ENCODE results near the gene KISS1R. TPM values are rescaled to one million over a fixed set of nuclear protein-coding genes. Genes with fewer than 3 reads are reported as not detected.

The KISS1R gene
- polyA plus RNA-seq, 2 donors: 0.01 TPM; not detected in 1

- WGBS, 2 donors: 84 to 88% methylated on average over 8 of the region's 8 CpGs
- H3K36me3 ChIP-seq (ENCODE audit: control insufficient read depth in 2 of 2, insufficient read depth in 2 of 2, low read length in 1 of 2): peaks cover 0 to 8% of the 10 kb centered on the region in 2 donors
These were observed 12.6 kb upstream of the KISS1R start for GRCh38 chr19:904545-904944.

GRCh38 chr19:906480-906879 lies 10.7 kb upstream of the KISS1R start:
- H3K27me3 ChIP-seq (ENCODE audit: control insufficient read depth in 1 of 2, insufficient read depth in 2 of 2, low read length in 2 of 2): no peaks in the 10 kb centered on the region
- peaks cover 0 to 5% of the 10 kb centered on the region in 2 donors for H3K36me3 ChIP-seq (ENCODE audit: control insufficient read depth in 2 of 2, insufficient read depth in 2 of 2, low read length in 1 of 2)
- H3K9me3 ChIP-seq (ENCODE audit: control insufficient read depth in 2 of 2, insufficient read depth in 1 of 2, low read depth in 1 of 2, low read length in 1 of 2): no peaks in the 10 kb centered on the region
- H3K4me1 ChIP-seq (ENCODE audit: control insufficient read depth in 2 of 2, insufficient read depth in 2 of 2, low read length in 1 of 2): peaks cover 2 to 8% of the 10 kb centered on the region in 2 donors
- H3K4me3 ChIP-seq (ENCODE audit: low read depth in 1 of 2, low read length in 2 of 2): no peak overlapping the region
- no peak overlapping the region for H3K27ac ChIP-seq (ENCODE audit: low read depth in 2 of 2, low read length in 1 of 2)
- WGBS, 2 donors: 94% methylated on average over 7 of the region's 7 CpGs

More at GRCh38 chr19:904545-904944, 12.6 kb upstream of the KISS1R start:
- no peak overlapping the region for H3K27ac ChIP-seq (ENCODE audit: low read depth in 2 of 2, low read length in 1 of 2)
- H3K9me3 ChIP-seq (ENCODE audit: control insufficient read depth in 2 of 2, insufficient read depth in 1 of 2, low read depth in 1 of 2, low read length in 1 of 2): no peaks in the 10 kb centered on the region
- no peak overlapping the region for H3K4me3 ChIP-seq (ENCODE audit: low read depth in 1 of 2, low read length in 2 of 2)
- H3K4me1 ChIP-seq (ENCODE audit: control insufficient read depth in 2 of 2, insufficient read depth in 2 of 2, low read length in 1 of 2): peaks cover 2 to 8% of the 10 kb centered on the region in 2 donors
- no peaks in the 10 kb centered on the region for H3K27me3 ChIP-seq (ENCODE audit: control insufficient read depth in 1 of 2, insufficient read depth in 2 of 2, low read length in 2 of 2)

GRCh38 chr19:907183-907853 lies 9.8 kb upstream of the KISS1R start:
- Histone ChIP-seq H3K27me3 (ENCODE audit: control insufficient read depth in 1 of 2, insufficient read depth in 2 of 2, low read length in 2 of 2) (no peaks in the 10 kb centered on the region), H3K9me3 (ENCODE audit: control insufficient read depth in 2 of 2, insufficient read depth in 1 of 2, low read depth in 1 of 2, low read length in 1 of 2) (no peaks in the 10 kb centered on the region), H3K27ac (ENCODE audit: low read depth in 2 of 2, low read length in 1 of 2) (peak overlapping the region in 1 of 2 donors; percentile 38), H3K36me3 (ENCODE audit: control insufficient read depth in 2 of 2, insufficient read depth in 2 of 2, low read length in 1 of 2) (peaks cover 0 to 2% of the 10 kb centered on the region in 2 donors), H3K4me3 (ENCODE audit: low read depth in 1 of 2, low read length in 2 of 2) (no peak overlapping the region), H3K4me1 (ENCODE audit: control insufficient read depth in 2 of 2, insufficient read depth in 2 of 2, low read length in 1 of 2) (peaks cover 2 to 8% of the 10 kb centered on the region in 2 donors)
- WGBS, 2 donors: 74 to 79% methylated on average over 14 of the region's 14 CpGs

GRCh38 chr19:911197-912033 lies 5.7 kb upstream of the KISS1R start:
- Histone ChIP-seq H3K27ac (ENCODE audit: low read depth in 2 of 2, low read length in 1 of 2) (peak overlapping the region; percentile 21 to 27), H3K9me3 (ENCODE audit: control insufficient read depth in 2 of 2, insufficient read depth in 1 of 2, low read depth in 1 of 2, low read length in 1 of 2) (no peaks in the 10 kb centered on the region), H3K4me3 (ENCODE audit: low read depth in 1 of 2, low read length in 2 of 2) (peak overlapping the region; percentile 16 to 85), H3K27me3 (ENCODE audit: control insufficient read depth in 1 of 2, insufficient read depth in 2 of 2, low read length in 2 of 2) (no peaks in the 10 kb centered on the region), H3K36me3 (ENCODE audit: control insufficient read depth in 2 of 2, insufficient read depth in 2 of 2, low read length in 1 of 2) (peaks cover 0 to 2% of the 10 kb centered on the region in 2 donors), H3K4me1 (ENCODE audit: control insufficient read depth in 2 of 2, insufficient read depth in 2 of 2, low read length in 1 of 2) (peaks cover 0 to 7% of the 10 kb centered on the region in 2 donors)
- WGBS, 2 donors: 81 to 84% methylated on average over 54 of the region's 54 CpGs

- H3K36me3 ChIP-seq (ENCODE audit: control insufficient read depth in 2 of 2, insufficient read depth in 2 of 2, low read length in 1 of 2): peaks cover 0 to 2% of the 10 kb centered on the region in 2 donors
- peak overlapping the region; percentile 88 to 92 for H3K27ac ChIP-seq (ENCODE audit: low read depth in 2 of 2, low read length in 1 of 2)
- WGBS, 2 donors: 3 to 4% methylated on average over 50 to 59 of the region's 69 CpGs
- peaks cover 0 to 6% of the 10 kb centered on the region in 2 donors for H3K27me3 ChIP-seq (ENCODE audit: control insufficient read depth in 1 of 2, insufficient read depth in 2 of 2, low read length in 2 of 2)
- H3K4me1 ChIP-seq (ENCODE audit: control insufficient read depth in 2 of 2, insufficient read depth in 2 of 2, low read length in 1 of 2): peaks cover 6 to 12% of the 10 kb centered on the region in 2 donors
- no peaks in the 10 kb centered on the region for H3K9me3 ChIP-seq (ENCODE audit: control insufficient read depth in 2 of 2, insufficient read depth in 1 of 2, low read depth in 1 of 2, low read length in 1 of 2)
- H3K4me3 ChIP-seq (ENCODE audit: low read depth in 1 of 2, low read length in 2 of 2): peak overlapping the region; percentile 67 to 85
These were observed 4.7 kb upstream of the KISS1R start for GRCh38 chr19:912181-913079.

- H3K4me1 ChIP-seq (ENCODE audit: control insufficient read depth in 2 of 2, insufficient read depth in 2 of 2, low read length in 1 of 2): peaks cover 7 to 14% of the 10 kb centered on the region in 2 donors
- peak within 1 kb of the TSS; percentile 67 to 85 for H3K4me3 ChIP-seq (ENCODE audit: low read depth in 1 of 2, low read length in 2 of 2)
- peak within 1 kb of the TSS; percentile 92 to 95 for H3K27ac ChIP-seq (ENCODE audit: low read depth in 2 of 2, low read length in 1 of 2)
- 1% methylated on average over 62 to 72 of the region's 76 CpGs for whole genome bisulfite sequencing, 2 donors
- H3K27me3 ChIP-seq (ENCODE audit: control insufficient read depth in 1 of 2, insufficient read depth in 2 of 2, low read length in 2 of 2): peaks cover 0 to 10% of the 10 kb centered on the region in 2 donors
- H3K9me3 ChIP-seq (ENCODE audit: control insufficient read depth in 2 of 2, insufficient read depth in 1 of 2, low read depth in 1 of 2, low read length in 1 of 2): no peaks in the 10 kb centered on the region
- peaks cover 0 to 2% of the 10 kb centered on the region in 2 donors for H3K36me3 ChIP-seq (ENCODE audit: control insufficient read depth in 2 of 2, insufficient read depth in 2 of 2, low read length in 1 of 2)
These were observed 3.9 kb upstream of the KISS1R start, which contains the start of gene R3HDM4 for GRCh38 chr19:913080-913748. R3HDM4 (minus strand) TSS chr19:913219; CDS start chr19:913157, 62 bp downstream.

GRCh38 chr19:916645-917322 lies 349 bp upstream of the KISS1R start:
- H3K4me3 ChIP-seq (ENCODE audit: low read depth in 1 of 2, low read length in 2 of 2): peak overlapping the region in 1 of 2 donors; percentile 21
- 19 to 23% methylated on average over 30 to 35 of the region's 35 CpGs for WGBS, 2 donors

GRCh38 chr19:918152-918437 lies 962 bp downstream of the KISS1R start:
- no peak overlapping the region for H3K27ac ChIP-seq (ENCODE audit: low read depth in 2 of 2, low read length in 1 of 2)
- no peak overlapping the region for H3K4me3 ChIP-seq (ENCODE audit: low read depth in 1 of 2, low read length in 2 of 2)
- H3K36me3 ChIP-seq (ENCODE audit: control insufficient read depth in 2 of 2, insufficient read depth in 2 of 2, low read length in 1 of 2): no peaks in the 10 kb centered on the region
- H3K27me3 ChIP-seq (ENCODE audit: control insufficient read depth in 1 of 2, insufficient read depth in 2 of 2, low read length in 2 of 2): peaks cover 0 to 17% of the 10 kb centered on the region in 2 donors
- H3K9me3 ChIP-seq (ENCODE audit: control insufficient read depth in 2 of 2, insufficient read depth in 1 of 2, low read depth in 1 of 2, low read length in 1 of 2): no peaks in the 10 kb centered on the region
- WGBS, 2 donors: 2 to 5% methylated on average over 12 of the region's 12 CpGs
- H3K4me1 ChIP-seq (ENCODE audit: control insufficient read depth in 2 of 2, insufficient read depth in 2 of 2, low read length in 1 of 2): peaks cover 12 to 19% of the 10 kb centered on the region in 2 donors

More at GRCh38 chr19:916645-917322, 349 bp upstream of the KISS1R start:
- peaks cover 0 to 17% of the 10 kb centered on the region in 2 donors for H3K27me3 ChIP-seq (ENCODE audit: control insufficient read depth in 1 of 2, insufficient read depth in 2 of 2, low read length in 2 of 2)
- no peaks in the 10 kb centered on the region for H3K9me3 ChIP-seq (ENCODE audit: control insufficient read depth in 2 of 2, insufficient read depth in 1 of 2, low read depth in 1 of 2, low read length in 1 of 2)
- H3K4me1 ChIP-seq (ENCODE audit: control insufficient read depth in 2 of 2, insufficient read depth in 2 of 2, low read length in 1 of 2): peaks cover 12 to 19% of the 10 kb centered on the region in 2 donors
- no peaks in the 10 kb centered on the region for H3K36me3 ChIP-seq (ENCODE audit: control insufficient read depth in 2 of 2, insufficient read depth in 2 of 2, low read length in 1 of 2)
- no peak overlapping the region for H3K27ac ChIP-seq (ENCODE audit: low read depth in 2 of 2, low read length in 1 of 2)

All from esophagus (tissue), 2 donors.